Activated naive CD4-positive, alpha-beta T cell treated with anti-CD3 and anti-CD28 coated beads, Interleukin-2, amount 50 U/mL, for 24 hours (primary cell): ENCODE data around the gene SCARF2.
"Not testable (repeated sequence)": the region's sequence is repeated elsewhere in the genome, so short reads cannot be mapped to it uniquely, and the experiment has no call there.

Source experiments
- H3K27ac Mint-ChIP-seq: one replicate; pipeline ENCODE4 v1.8.0; 2021; ENCODE audit warnings: mild to moderate bottlenecking, mixed read lengths
- H3K27me3 Mint-ChIP-seq: one replicate; pipeline ENCODE4 v1.8.0; 2021; ENCODE audit warnings: mixed read lengths
- H3K36me3 Mint-ChIP-seq: one replicate; pipeline ENCODE4 v1.8.0; 2021; ENCODE audit warnings: mixed read lengths
- H3K4me1 Mint-ChIP-seq: one replicate; pipeline ENCODE4 v1.8.0; 2021; ENCODE audit warnings: mixed read lengths
- H3K4me3 Mint-ChIP-seq: one replicate; pipeline ENCODE4 v1.8.0; 2021; ENCODE audit warnings: mild to moderate bottlenecking, mixed read lengths
- H3K9me3 Mint-ChIP-seq: one replicate; pipeline ENCODE4 v1.8.0; 2021; ENCODE audit warnings: mixed read lengths

The SCARF2 gene

DNA sequence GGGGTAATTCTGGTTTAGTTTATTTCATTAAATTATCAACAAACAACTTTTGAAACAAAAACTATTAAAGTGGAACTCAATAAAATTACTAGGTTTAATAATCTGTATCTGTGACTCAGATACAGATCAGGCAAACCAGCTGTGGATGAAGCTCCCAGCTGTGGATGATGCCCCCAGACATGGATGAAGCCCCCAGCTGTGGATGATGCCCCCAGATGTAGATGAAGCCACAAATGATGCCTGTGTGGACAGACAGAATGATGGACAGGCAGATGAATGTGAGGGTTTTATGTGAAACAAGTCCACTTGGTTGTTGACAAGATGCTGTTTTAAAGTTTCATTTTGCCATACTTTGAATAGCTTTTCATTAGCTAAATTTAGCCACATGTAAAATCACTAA is 49.4 kb downstream of the SCARF2 start:
- no peaks in the 10 kb centered on the region for H3K36me3 Mint-ChIP-seq
- no peaks in the 10 kb centered on the region for H3K9me3 Mint-ChIP-seq
- H3K27me3 Mint-ChIP-seq: no peaks in the 10 kb centered on the region
- H3K4me1 Mint-ChIP-seq: no peaks in the 10 kb centered on the region
- H3K4me3 Mint-ChIP-seq: no peak overlapping the region
- H3K27ac Mint-ChIP-seq: no peak overlapping the region

- Mint-ChIP-seq H3K4me1 (no peaks in the 10 kb centered on the region), H3K27ac (no peak overlapping the region), H3K4me3 (no peak overlapping the region)
Measured at GRCh38 chr22:20386972-20387371, 50.7 kb downstream of the SCARF2 start.

DNA sequence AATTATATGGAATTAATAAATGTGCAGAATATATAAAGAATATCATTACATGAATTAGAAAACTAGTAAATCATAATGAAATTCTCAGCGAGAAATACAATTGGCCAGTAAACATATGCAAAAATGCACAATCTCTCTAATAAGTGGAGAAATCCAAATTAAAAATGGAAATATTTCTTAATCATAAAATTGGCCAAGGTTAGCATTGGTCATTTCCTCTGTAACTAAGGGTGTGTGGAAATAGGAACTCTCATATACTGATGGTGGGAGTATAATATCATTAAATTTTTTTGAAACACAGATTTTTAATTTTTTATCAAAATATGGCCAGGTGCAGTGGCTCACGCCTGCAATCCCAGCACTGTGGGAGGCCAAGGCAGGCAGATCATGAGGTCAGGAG is 51.3 kb downstream of the SCARF2 start:
- no peaks in the 10 kb centered on the region for H3K4me1 Mint-ChIP-seq
- H3K9me3 Mint-ChIP-seq: no peaks in the 10 kb centered on the region
- no peaks in the 10 kb centered on the region for H3K36me3 Mint-ChIP-seq
- H3K27me3 Mint-ChIP-seq: no peaks in the 10 kb centered on the region
- no peak overlapping the region for H3K4me3 Mint-ChIP-seq
- no peak overlapping the region for H3K27ac Mint-ChIP-seq

More at GRCh38 chr22:20386972-20387371, 50.7 kb downstream of the SCARF2 start:
- no peaks in the 10 kb centered on the region for H3K36me3 Mint-ChIP-seq
- no peaks in the 10 kb centered on the region for H3K9me3 Mint-ChIP-seq
- no peaks in the 10 kb centered on the region for H3K27me3 Mint-ChIP-seq

DNA sequence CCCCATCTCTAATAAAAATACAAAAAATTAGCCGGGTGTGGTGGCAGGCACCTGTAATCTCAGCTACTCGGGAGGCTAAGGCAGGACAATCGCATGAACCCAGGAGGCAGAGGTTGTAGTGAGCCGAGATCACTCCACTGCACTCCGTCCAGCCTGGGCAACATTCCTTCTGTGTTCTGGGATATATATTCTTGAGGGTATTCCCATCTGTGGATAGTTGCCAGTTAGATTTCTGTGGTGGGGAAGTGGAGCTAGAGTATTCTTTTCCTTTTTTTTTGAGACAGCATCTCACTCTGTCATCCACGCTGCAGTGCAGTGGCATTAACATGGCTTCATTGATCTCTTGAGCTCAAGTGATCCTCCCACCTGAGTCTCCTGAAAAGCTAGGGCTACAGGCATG is 52.8 kb downstream of the SCARF2 start:
- Mint-ChIP-seq H3K4me3 (no peak overlapping the region), H3K36me3 (no peaks in the 10 kb centered on the region), H3K27ac (no peak overlapping the region), H3K9me3 (no peaks in the 10 kb centered on the region), H3K4me1 (no peaks in the 10 kb centered on the region), H3K27me3 (no peaks in the 10 kb centered on the region)

DNA sequence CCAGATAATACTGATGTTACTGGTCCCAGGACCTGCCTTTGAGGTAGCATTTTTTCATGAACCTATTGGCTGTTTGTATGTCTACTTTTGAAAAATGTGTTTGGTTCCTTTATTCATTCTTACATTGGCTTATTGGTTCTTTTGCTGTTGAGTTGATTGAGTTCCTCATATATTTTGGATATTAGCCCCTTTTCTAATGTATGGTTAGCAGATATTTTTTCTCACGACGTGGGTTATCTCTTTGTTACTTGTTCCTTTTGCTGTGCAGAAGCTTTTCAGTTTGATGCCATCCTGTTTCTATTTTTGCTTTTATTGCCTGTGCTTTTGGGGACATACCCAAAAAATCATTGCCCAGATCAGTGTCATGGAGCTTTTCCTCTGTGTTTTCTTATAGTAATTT is 53.5 kb downstream of the SCARF2 start:
- no peaks in the 10 kb centered on the region for H3K9me3 Mint-ChIP-seq
- H3K27ac Mint-ChIP-seq: no peak overlapping the region
- no peaks in the 10 kb centered on the region for H3K36me3 Mint-ChIP-seq
- no peaks in the 10 kb centered on the region for H3K27me3 Mint-ChIP-seq
- no peak overlapping the region for H3K4me3 Mint-ChIP-seq
- no peaks in the 10 kb centered on the region for H3K4me1 Mint-ChIP-seq

DNA sequence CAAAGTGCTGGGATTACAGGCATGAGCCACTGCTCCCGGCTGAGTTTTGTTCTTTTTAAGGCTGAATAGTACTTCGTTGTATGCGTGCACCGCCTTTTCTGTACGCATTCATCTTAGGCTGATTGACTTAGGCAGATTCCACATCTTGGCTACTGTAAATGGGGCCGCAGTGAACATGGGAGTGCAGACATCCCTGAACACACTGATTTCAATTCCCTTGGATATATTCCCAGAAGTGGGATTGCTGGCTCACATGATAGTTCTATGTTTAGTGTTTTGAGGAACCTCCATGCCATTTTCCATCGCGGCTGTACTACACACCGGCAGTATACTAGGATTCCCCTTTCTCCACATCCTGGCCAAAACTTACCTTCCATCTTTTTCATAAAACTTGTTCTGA is 54.1 kb downstream of the SCARF2 start:
- H3K9me3 Mint-ChIP-seq: no peaks in the 10 kb centered on the region
- no peak overlapping the region for H3K27ac Mint-ChIP-seq
- no peak overlapping the region for H3K4me3 Mint-ChIP-seq
- H3K27me3 Mint-ChIP-seq: no peaks in the 10 kb centered on the region
- H3K36me3 Mint-ChIP-seq: no peaks in the 10 kb centered on the region
- H3K4me1 Mint-ChIP-seq: no peaks in the 10 kb centered on the region

- no peaks in the 10 kb centered on the region for H3K9me3 Mint-ChIP-seq
- no peaks in the 10 kb centered on the region for H3K27me3 Mint-ChIP-seq
- no peak overlapping the region for H3K4me3 Mint-ChIP-seq
- H3K36me3 Mint-ChIP-seq: no peaks in the 10 kb centered on the region
- no peak overlapping the region for H3K27ac Mint-ChIP-seq
- H3K4me1 Mint-ChIP-seq: no peaks in the 10 kb centered on the region
Measured at GRCh38 chr22:20380486-20380885, 57.1 kb downstream of the SCARF2 start.

DNA sequence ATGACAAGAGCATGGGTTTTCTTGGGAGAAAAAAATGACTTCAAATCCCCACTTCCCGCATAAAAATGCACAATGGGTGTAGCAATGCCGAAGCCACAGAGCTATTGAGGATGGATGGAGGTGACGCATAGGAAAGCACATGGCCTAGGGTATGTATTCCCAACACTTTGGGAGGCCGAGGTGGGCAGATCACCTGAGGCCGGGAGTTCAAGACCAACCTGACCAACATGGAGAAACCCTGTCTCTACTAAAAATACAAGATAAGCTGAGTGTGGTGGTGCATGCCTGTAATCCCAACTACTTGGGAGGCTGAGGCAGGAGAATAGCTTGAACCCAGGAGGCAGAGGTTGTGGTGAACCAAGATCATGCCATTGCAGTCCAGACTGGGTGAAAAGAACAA is 58.9 kb downstream of the SCARF2 start:
- not testable (repeated sequence) for H3K9me3 Mint-ChIP-seq, H3K27me3 Mint-ChIP-seq, H3K27ac Mint-ChIP-seq, H3K4me3 Mint-ChIP-seq, H3K4me1 Mint-ChIP-seq, H3K36me3 Mint-ChIP-seq

DNA sequence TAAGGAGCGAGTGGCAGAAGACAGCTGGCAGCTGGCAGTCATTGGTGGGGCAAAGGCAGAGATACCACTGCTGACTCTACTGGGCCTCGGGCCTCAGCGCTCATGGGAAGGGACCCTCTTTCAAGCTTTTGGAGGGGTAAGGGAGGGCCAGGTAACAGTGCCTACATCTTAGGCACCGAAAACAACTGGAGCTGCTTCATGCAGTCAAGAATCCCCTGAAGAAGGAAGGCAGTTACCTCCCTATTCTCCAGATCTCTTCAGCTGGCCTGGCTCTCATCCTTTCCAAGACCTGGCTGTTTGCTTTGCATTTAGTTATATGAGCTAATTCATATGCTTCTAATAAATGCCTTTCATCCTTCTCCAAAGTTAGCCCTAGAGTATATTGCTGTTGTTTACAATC is 59.5 kb downstream of the SCARF2 start:
- Mint-ChIP-seq H3K4me3 (no peak overlapping the region), H3K27me3 (no peaks in the 10 kb centered on the region), H3K36me3 (no peaks in the 10 kb centered on the region), H3K27ac (no peak overlapping the region), H3K4me1 (no peaks in the 10 kb centered on the region), H3K9me3 (no peaks in the 10 kb centered on the region)

DNA sequence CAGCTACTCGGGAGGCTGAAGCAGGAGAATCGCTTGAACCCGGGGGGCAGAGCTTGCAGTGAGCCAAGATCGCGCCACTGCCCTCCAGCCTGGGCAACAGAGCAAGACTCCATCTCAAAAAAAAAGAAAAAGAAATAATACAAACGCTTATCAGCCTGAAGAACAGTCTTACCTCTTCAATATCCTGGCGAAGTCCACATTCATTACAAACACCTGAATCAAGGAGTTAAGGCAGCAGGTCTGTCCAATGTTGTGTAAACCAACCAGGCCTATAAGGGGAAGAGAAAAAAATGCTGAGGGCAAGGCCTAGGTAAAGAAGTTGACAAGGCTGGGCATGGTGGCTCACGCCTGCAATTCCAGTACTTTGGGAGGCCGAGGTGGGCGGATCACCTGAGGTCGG is 60.6 kb downstream of the SCARF2 start:
- H3K4me3 Mint-ChIP-seq, H3K27me3 Mint-ChIP-seq, H3K36me3 Mint-ChIP-seq, H3K9me3 Mint-ChIP-seq, H3K27ac Mint-ChIP-seq, H3K4me1 Mint-ChIP-seq: not testable (repeated sequence)

DNA sequence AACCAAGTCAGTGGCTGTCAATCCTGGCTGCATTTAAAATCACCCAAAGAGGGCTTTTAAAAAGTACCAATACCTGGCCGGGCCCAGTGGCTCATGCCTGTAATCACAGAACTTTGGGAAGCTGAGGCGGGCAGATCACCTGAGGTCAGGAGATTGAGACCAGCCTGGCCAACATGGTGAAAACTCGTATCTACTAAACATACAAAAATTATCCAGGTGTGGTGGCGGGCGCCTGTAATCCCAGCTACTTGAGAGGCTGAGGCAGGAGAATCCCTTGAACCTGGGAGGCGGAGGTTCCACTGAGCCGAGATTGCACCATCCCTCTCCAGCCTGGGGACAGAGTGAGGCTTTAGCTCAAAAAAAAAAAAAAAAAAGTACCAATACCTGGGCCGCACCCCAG is 61.3 kb downstream of the SCARF2 start:
- H3K27me3 Mint-ChIP-seq, H3K36me3 Mint-ChIP-seq, H3K4me3 Mint-ChIP-seq, H3K4me1 Mint-ChIP-seq, H3K27ac Mint-ChIP-seq, H3K9me3 Mint-ChIP-seq: not testable (repeated sequence)
